ENCODE data around the gene NSMCE1.
"Not testable (repeated sequence)": the region's sequence is repeated elsewhere in the genome, so short reads cannot be mapped to it uniquely, and the experiment has no call there.

The NSMCE1 gene

DNA sequence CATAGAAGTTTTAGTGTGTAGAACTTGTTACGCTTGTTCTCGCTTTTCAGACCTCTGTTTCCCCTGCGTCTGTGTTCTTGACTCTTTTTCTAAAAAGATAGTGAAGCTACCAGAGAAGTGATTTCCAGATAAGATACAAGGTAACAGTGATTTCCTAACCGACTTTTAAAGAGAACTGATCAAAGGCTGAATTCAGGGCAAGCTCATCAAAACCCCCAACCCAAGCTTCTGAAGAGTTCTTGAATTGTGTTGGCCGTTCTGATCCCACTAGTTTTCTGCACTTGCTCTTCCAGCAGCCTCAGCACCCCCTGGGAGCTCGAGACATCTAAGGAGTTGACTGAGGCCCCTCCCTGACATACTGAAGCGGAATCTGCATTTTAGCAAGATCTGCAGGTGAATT is 12.7 kb upstream of the NSMCE1 start:
- Histone ChIP-seq H3K36me3 (ENCODE audit: control insufficient read depth in 4 of 4, insufficient read depth in 4 of 4, low read length in 3 of 4) (no peaks in the 10 kb centered on the region), H3K4me1 (ENCODE audit: control extremely low read depth in 1 of 4, control insufficient read depth in 4 of 4, insufficient read depth in 4 of 4, low read length in 3 of 4) (peaks cover 0 to 7% (median 4%) of the 10 kb centered on the region in 4 experiments), H3K27me3 (replicated peaks in 2 of 5; ENCODE audit: control insufficient read depth in 4 of 5, insufficient read depth in 5 of 5, low read length in 4 of 5) (no peaks in the 10 kb centered on the region), H3K9me3 (ENCODE audit: control extremely low read depth in 1 of 5, control insufficient read depth in 4 of 5, insufficient read depth in 2 of 5, low read depth in 1 of 5, low read length in 4 of 5) (no peaks in the 10 kb centered on the region), H3K27ac (ENCODE audit: insufficient read depth in 1 of 2, low read depth in 1 of 2, low read length in 2 of 2, poor library complexity in 1 of 2, severe bottlenecking in 2 of 2) (no peak overlapping the region), H3K4me3 (ENCODE audit: control insufficient read depth in 1 of 7, extremely low read depth in 1 of 7, insufficient read depth in 4 of 7, low read depth in 2 of 7, low read length in 6 of 7) (no peak overlapping the region)
- CTCF ChIA-PET: interaction anchor here (1.5 kb wide), 1 partner anchor 9 kb away, joined by 3 read pairs; no protein-coding TSS in a partner anchor
- POLR2A ChIA-PET: no interaction called here
- 97% methylated on average over 7 of the region's 7 CpGs for WGBS (ENCODE audit: insufficient coverage)
- no peak for DNase-seq

DNA sequence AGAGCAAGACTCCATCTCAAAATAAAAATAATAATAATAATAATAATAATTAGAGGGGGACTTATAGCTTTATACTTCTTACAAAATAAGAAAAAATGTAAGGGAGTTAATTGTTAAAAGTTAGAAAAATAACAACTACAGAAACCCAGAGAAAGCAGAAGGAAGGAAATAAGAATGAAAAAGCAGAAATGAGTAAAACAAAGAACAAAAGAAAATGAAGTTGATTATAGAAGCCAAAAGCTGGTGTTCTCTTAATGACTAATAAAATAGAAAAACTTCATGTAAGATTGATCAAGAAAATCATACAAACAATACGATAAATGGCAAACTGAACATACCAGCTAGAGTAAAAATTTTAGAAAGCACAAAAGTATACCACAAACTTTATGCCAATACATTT is 6.8 kb upstream of the NSMCE1 start:
- POLR2A ChIA-PET: no interaction called here
- no CpG with 5 or more reads among the region's 1 CpG for WGBS (ENCODE audit: insufficient coverage)
- H3K4me3 ChIP-seq (ENCODE audit: control insufficient read depth in 1 of 7, extremely low read depth in 1 of 7, insufficient read depth in 4 of 7, low read depth in 2 of 7, low read length in 6 of 7): no peak overlapping the region

DNA sequence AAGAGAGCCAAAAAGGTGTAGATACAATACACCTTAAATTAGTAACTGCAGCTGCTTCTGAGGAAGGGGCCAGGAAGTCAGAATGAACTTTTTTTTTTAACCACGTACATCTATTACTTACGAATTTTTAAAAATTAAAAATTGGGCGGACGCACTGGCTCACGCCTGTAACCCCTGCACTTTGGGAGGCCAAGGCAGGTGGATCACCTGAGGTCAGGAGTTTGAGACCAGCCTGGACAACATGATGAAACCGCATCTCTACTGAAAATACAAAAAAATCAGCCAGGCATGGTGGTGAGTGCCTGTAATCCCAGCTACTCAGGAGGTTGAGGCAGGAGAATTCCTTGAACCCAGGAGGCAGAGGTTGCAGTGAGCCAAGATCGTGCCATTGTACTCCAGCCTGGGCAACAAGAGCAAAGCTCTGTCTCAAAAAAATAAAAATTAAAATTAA is 5.9 kb upstream of the NSMCE1 start:
- not testable (repeated sequence) for H3K9me3 ChIP-seq (ENCODE audit: control extremely low read depth in 1 of 5, control insufficient read depth in 4 of 5, insufficient read depth in 2 of 5, low read depth in 1 of 5, low read length in 4 of 5); H3K27ac ChIP-seq (ENCODE audit: insufficient read depth in 1 of 2, low read depth in 1 of 2, low read length in 2 of 2, poor library complexity in 1 of 2, severe bottlenecking in 2 of 2); H3K36me3 ChIP-seq (ENCODE audit: control insufficient read depth in 4 of 4, insufficient read depth in 4 of 4, low read length in 3 of 4); H3K27me3 ChIP-seq (replicated peaks in 2 of 5; ENCODE audit: control insufficient read depth in 4 of 5, insufficient read depth in 5 of 5, low read length in 4 of 5); DNase-seq; H3K4me3 ChIP-seq (ENCODE audit: control insufficient read depth in 1 of 7, extremely low read depth in 1 of 7, insufficient read depth in 4 of 7, low read depth in 2 of 7, low read length in 6 of 7)
- 61% methylated on average over 4 of the region's 7 CpGs for WGBS (ENCODE audit: insufficient coverage)
- ChIA-PET CTCF (interaction anchor here (1.8 kb wide), 1 partner anchor 10 kb away, joined by 6 read pairs; no protein-coding TSS in a partner anchor), POLR2A (interaction anchor here (0.6 kb wide), 2 partner anchors 10 to 45 kb away, joined by 4 to 6 read pairs; no protein-coding TSS in a partner anchor)
- H3K4me1 ChIP-seq (ENCODE audit: control extremely low read depth in 1 of 4, control insufficient read depth in 4 of 4, insufficient read depth in 4 of 4, low read length in 3 of 4): peaks cover 7 to 22% (median 15%) of the 10 kb centered on the region in 4 experiments

More for the DNA sequence above, 6.8 kb upstream of the NSMCE1 start:
- CTCF ChIA-PET: no interaction called here
- Histone ChIP-seq H3K4me1 (ENCODE audit: control extremely low read depth in 1 of 4, control insufficient read depth in 4 of 4, insufficient read depth in 4 of 4, low read length in 3 of 4) (peaks cover 7 to 22% (median 13%) of the 10 kb centered on the region in 4 experiments), H3K9me3 (ENCODE audit: control extremely low read depth in 1 of 5, control insufficient read depth in 4 of 5, insufficient read depth in 2 of 5, low read depth in 1 of 5, low read length in 4 of 5) (no peaks in the 10 kb centered on the region), H3K27ac (ENCODE audit: insufficient read depth in 1 of 2, low read depth in 1 of 2, low read length in 2 of 2, poor library complexity in 1 of 2, severe bottlenecking in 2 of 2) (no peak overlapping the region), H3K36me3 (ENCODE audit: control insufficient read depth in 4 of 4, insufficient read depth in 4 of 4, low read length in 3 of 4) (no peaks in the 10 kb centered on the region), H3K27me3 (replicated peaks in 2 of 5; ENCODE audit: control insufficient read depth in 4 of 5, insufficient read depth in 5 of 5, low read length in 4 of 5) (no peaks in the 10 kb centered on the region)
- DNase-seq: no peak

DNA sequence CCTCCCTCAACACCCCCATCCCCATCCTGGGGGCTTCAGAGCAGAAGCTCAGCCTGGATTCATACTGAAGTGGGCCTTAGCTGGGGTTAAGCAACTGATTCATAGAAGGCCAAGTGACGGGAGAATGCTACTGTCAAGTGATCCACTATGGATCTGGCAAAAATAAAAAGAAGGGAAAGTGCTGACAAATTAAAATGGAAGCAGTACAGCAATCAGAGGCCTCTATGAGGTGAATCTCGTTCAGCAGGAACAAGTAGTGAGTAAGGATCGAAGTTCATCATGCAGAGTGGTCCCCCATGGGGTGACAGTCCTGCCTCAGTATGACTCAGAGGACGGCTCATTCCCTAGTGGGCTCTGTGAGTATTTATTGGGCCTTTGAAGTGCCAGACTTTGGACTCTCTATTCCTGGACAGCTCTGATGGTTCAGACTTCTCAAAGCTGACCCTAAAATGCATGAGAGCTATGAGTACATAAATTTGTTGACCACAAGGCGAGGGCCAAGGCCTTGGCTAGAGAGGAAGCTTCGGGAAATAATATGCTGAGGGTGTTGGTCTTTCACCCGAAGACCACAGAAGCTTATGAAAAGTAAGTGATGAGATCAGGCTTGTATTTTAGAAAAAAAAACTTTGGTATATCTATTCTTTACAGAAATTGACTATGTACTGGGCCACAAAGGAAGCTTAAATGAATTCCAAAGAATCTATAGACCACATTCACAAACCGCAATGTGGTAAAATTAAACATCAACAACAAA is 5.3 kb upstream of the NSMCE1 start:
- CTCF ChIA-PET: interaction anchor here (1.1 to 1.8 kb wide), 2 partner anchors 11 to 53 kb away, joined by 3 to 6 read pairs; no protein-coding TSS in a partner anchor
- Histone ChIP-seq H3K4me1 (ENCODE audit: control extremely low read depth in 1 of 4, control insufficient read depth in 4 of 4, insufficient read depth in 4 of 4, low read length in 3 of 4) (peaks cover 7 to 27% (median 21%) of the 10 kb centered on the region in 4 experiments), H3K9me3 (ENCODE audit: control extremely low read depth in 1 of 5, control insufficient read depth in 4 of 5, insufficient read depth in 2 of 5, low read depth in 1 of 5, low read length in 4 of 5) (no peaks in the 10 kb centered on the region), H3K27ac (ENCODE audit: insufficient read depth in 1 of 2, low read depth in 1 of 2, low read length in 2 of 2, poor library complexity in 1 of 2, severe bottlenecking in 2 of 2) (no peak overlapping the region), H3K4me3 (ENCODE audit: control insufficient read depth in 1 of 7, extremely low read depth in 1 of 7, insufficient read depth in 4 of 7, low read depth in 2 of 7, low read length in 6 of 7) (no peak overlapping the region), H3K27me3 (replicated peaks in 2 of 5; ENCODE audit: control insufficient read depth in 4 of 5, insufficient read depth in 5 of 5, low read length in 4 of 5) (no peaks in the 10 kb centered on the region), H3K36me3 (ENCODE audit: control insufficient read depth in 4 of 4, insufficient read depth in 4 of 4, low read length in 3 of 4) (no peaks in the 10 kb centered on the region)
- WGBS (ENCODE audit: insufficient coverage): 92% methylated on average over 6 of the region's 8 CpGs
- peak in 1 of 3 donors; percentile 47 for DNase-seq
- POLR2A ChIA-PET: interaction anchor here (0.6 to 0.8 kb wide), 4 partner anchors 9 to 49 kb away, joined by 3 to 6 read pairs (median 4); no protein-coding TSS in a partner anchor

DNA sequence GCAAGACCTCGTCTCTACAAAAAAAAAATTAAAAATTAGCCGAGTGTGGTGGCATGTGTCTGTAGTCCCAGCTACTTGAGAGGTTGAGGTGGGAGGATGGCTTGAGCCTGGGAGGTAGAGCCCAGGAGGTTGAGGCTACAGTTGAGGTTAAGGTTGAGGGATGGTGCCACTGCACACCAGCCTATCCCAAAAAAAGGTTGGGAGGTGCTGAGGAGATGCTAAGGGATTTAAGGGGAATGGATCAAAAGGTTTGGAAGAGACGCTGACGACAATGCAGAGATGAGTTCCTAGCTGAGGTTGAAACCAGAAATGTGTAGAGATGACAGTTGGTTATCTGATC is 4.7 kb upstream of the NSMCE1 start:
- H3K4me1 ChIP-seq (ENCODE audit: control extremely low read depth in 1 of 4, control insufficient read depth in 4 of 4, insufficient read depth in 4 of 4, low read length in 3 of 4): peaks cover 7 to 30% (median 23%) of the 10 kb centered on the region in 4 experiments
- H3K36me3 ChIP-seq (ENCODE audit: control insufficient read depth in 4 of 4, insufficient read depth in 4 of 4, low read length in 3 of 4): no peaks in the 10 kb centered on the region
- no peak overlapping the region for H3K27ac ChIP-seq (ENCODE audit: insufficient read depth in 1 of 2, low read depth in 1 of 2, low read length in 2 of 2, poor library complexity in 1 of 2, severe bottlenecking in 2 of 2)
- H3K4me3 ChIP-seq (ENCODE audit: control insufficient read depth in 1 of 7, extremely low read depth in 1 of 7, insufficient read depth in 4 of 7, low read depth in 2 of 7, low read length in 6 of 7): no peak overlapping the region
- DNase-seq: no peak
- POLR2A ChIA-PET: interaction anchor here (0.7 to 0.8 kb wide), 2 partner anchors 25 to 48 kb away, joined by 3 read pairs; no protein-coding TSS in a partner anchor
- CTCF ChIA-PET: interaction anchor here (1.1 to 1.8 kb wide), 3 partner anchors 8 to 53 kb away, joined by 3 to 6 read pairs (median 3); no protein-coding TSS in a partner anchor
- no peaks in the 10 kb centered on the region for H3K9me3 ChIP-seq (ENCODE audit: control extremely low read depth in 1 of 5, control insufficient read depth in 4 of 5, insufficient read depth in 2 of 5, low read depth in 1 of 5, low read length in 4 of 5)
- WGBS (ENCODE audit: insufficient coverage): 94% methylated on average over 2 of the region's 4 CpGs
- H3K27me3 ChIP-seq (replicated peaks in 2 of 5; ENCODE audit: control insufficient read depth in 4 of 5, insufficient read depth in 5 of 5, low read length in 4 of 5): no peaks in the 10 kb centered on the region

DNA sequence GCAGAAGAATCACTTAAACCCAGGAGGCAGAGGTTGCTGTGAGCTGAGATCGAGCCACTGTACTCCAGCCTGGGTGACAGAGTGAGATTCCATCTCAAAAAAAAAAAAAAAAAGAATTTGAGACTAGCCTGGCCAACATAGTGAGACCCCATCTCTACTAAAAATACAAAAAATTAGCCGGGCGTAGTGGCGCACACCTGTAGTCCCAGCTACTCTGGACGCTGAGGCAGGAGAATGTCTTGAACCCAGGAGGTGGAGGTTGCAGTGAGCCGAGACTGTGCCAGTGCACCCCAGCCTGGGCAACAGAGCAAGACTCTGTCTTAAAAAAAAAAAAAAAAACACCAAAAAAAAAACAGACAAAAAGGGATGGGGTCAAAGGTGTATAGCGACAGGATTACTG is 4.1 kb upstream of the NSMCE1 start:
- H3K9me3 ChIP-seq (ENCODE audit: control extremely low read depth in 1 of 5, control insufficient read depth in 4 of 5, insufficient read depth in 2 of 5, low read depth in 1 of 5, low read length in 4 of 5); H3K36me3 ChIP-seq (ENCODE audit: control insufficient read depth in 4 of 4, insufficient read depth in 4 of 4, low read length in 3 of 4); H3K27me3 ChIP-seq (replicated peaks in 2 of 5; ENCODE audit: control insufficient read depth in 4 of 5, insufficient read depth in 5 of 5, low read length in 4 of 5); H3K27ac ChIP-seq (ENCODE audit: insufficient read depth in 1 of 2, low read depth in 1 of 2, low read length in 2 of 2, poor library complexity in 1 of 2, severe bottlenecking in 2 of 2); POLR2A ChIA-PET; DNase-seq; H3K4me3 ChIP-seq (ENCODE audit: control insufficient read depth in 1 of 7, extremely low read depth in 1 of 7, insufficient read depth in 4 of 7, low read depth in 2 of 7, low read length in 6 of 7): not testable (repeated sequence)
- H3K4me1 ChIP-seq (ENCODE audit: control extremely low read depth in 1 of 4, control insufficient read depth in 4 of 4, insufficient read depth in 4 of 4, low read length in 3 of 4): peaks cover 7 to 35% (median 28%) of the 10 kb centered on the region in 4 experiments
- CTCF ChIA-PET: interaction anchor here (1.4 kb wide), 1 partner anchor 8 kb away, joined by 3 read pairs; no protein-coding TSS in a partner anchor
- 100% methylated on average over 5 of the region's 7 CpGs for WGBS (ENCODE audit: insufficient coverage)

DNA sequence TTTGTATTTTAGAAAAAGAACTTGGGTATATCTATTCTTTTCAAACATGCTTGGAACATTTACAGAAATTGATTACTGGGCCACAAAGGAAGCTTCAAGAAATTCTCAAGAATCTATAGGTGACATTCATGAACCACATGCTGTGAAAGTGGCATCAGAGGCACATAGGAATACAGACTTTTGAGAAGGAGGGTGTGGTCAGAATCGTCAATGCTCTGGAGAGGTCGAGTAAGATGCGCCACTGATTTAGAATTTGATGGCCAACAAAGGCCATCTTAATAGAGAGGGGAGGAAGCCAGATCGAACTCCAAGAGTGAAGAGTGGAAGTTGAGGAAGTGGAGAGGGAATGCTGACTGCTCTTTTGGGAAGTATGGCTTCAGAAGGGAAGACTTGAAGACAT is 3.5 kb upstream of the NSMCE1 start:
- WGBS (ENCODE audit: insufficient coverage): 93% methylated on average over 4 of the region's 4 CpGs
- no peaks in the 10 kb centered on the region for H3K27me3 ChIP-seq (replicated peaks in 2 of 5; ENCODE audit: control insufficient read depth in 4 of 5, insufficient read depth in 5 of 5, low read length in 4 of 5)
- POLR2A ChIA-PET: no interaction called here

More for the DNA sequence above, 3.5 kb upstream of the NSMCE1 start:
- no peaks in the 10 kb centered on the region for H3K36me3 ChIP-seq (ENCODE audit: control insufficient read depth in 4 of 4, insufficient read depth in 4 of 4, low read length in 3 of 4)
- CTCF ChIA-PET: interaction anchor here (1.1 to 1.4 kb wide), 2 partner anchors 9 to 23 kb away, joined by 3 read pairs; no protein-coding TSS in a partner anchor
- H3K4me1 ChIP-seq (ENCODE audit: control extremely low read depth in 1 of 4, control insufficient read depth in 4 of 4, insufficient read depth in 4 of 4, low read length in 3 of 4): peaks cover 7 to 38% (median 31%) of the 10 kb centered on the region in 4 experiments
- no peaks in the 10 kb centered on the region for H3K9me3 ChIP-seq (ENCODE audit: control extremely low read depth in 1 of 5, control insufficient read depth in 4 of 5, insufficient read depth in 2 of 5, low read depth in 1 of 5, low read length in 4 of 5)
- H3K27ac ChIP-seq (ENCODE audit: insufficient read depth in 1 of 2, low read depth in 1 of 2, low read length in 2 of 2, poor library complexity in 1 of 2, severe bottlenecking in 2 of 2): no peak overlapping the region
- no peak overlapping the region for H3K4me3 ChIP-seq (ENCODE audit: control insufficient read depth in 1 of 7, extremely low read depth in 1 of 7, insufficient read depth in 4 of 7, low read depth in 2 of 7, low read length in 6 of 7)
- no peak for DNase-seq

All from common myeloid progenitor, CD34-positive (primary cell).